ENCODE measurements around the gene BSND. TPM values are rescaled to one million over a fixed set of nuclear protein-coding genes. Genes with fewer than 3 reads are reported as not detected.

BSND gene
- total RNA-seq, 4 donors from 2014 or later = not detected

DNA sequence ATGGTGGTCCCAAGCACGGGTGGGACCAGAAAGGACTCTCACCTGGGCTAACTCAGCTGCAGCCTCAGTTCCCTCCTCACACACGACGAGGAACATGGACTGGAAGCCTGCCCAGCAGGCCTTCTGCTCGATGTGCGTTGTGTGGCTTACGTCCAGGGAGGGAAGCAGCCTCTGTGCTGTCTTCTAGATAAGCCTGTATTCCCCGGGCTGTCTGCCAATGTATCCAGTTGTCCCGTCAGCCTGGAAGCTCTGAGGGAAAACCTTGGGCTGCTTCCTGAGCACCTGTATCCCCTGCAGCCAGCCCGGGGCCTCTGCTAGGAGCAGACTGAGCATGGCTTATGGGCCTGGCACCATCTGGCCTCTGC lies 51.2 kb downstream of the BSND start:
- TF ChIP-seq POLR2A (IDR thresholded peaks at IDR 0.05) = no peak
- no peak for TF ChIP-seq CTCF (IDR thresholded peaks at IDR 0.05)
- intact Hi-C loops (cut with DNase I; ENCODE audit: low total_unique reads) = no loop called here
- 34 to 55% methylated on average over 6 to 8 of the region's 9 CpGs for WGBS, 2 donors
- DNase-seq (ENCODE audit: low spot score in 2 of 2) = no peak
- H3K4me3 ChIP-seq (ENCODE audit: low read depth, poor library complexity, severe bottlenecking) = no peak overlapping the region

- no peak for DNase-seq (ENCODE audit: low spot score in 2 of 2)
- 44 to 51% methylated on average over 9 of the region's 9 CpGs for WGBS, 2 donors
- intact Hi-C loops (cut with DNase I; ENCODE audit: low total_unique reads) = no loop called here
- H3K4me3 ChIP-seq (ENCODE audit: low read depth, poor library complexity, severe bottlenecking) = no peak overlapping the region
- no peak for TF ChIP-seq CTCF (IDR thresholded peaks at IDR 0.05)
- TF ChIP-seq POLR2A (IDR thresholded peaks at IDR 0.05) = no peak
Observed at GRCh38 chr1:55050283-55050682, 51.5 kb downstream of the BSND start.

- no peak overlapping the region for H3K4me3 ChIP-seq (ENCODE audit: low read depth, poor library complexity, severe bottlenecking)
- WGBS, 2 donors = 59 to 71% methylated on average over 5 of the region's 5 CpGs
- intact Hi-C loops (cut with DNase I; ENCODE audit: low total_unique reads) = no loop called here
- TF ChIP-seq POLR2A (IDR thresholded peaks at IDR 0.05) (no peak), CTCF (IDR thresholded peaks at IDR 0.05) (no peak)
- DNase-seq (ENCODE audit: low spot score in 2 of 2) = no peak
Observed at GRCh38 chr1:55051169-55051568, 52.4 kb downstream of the BSND start.

- no peak for DNase-seq (ENCODE audit: low spot score in 2 of 2)
- H3K4me3 ChIP-seq (ENCODE audit: low read depth, poor library complexity, severe bottlenecking) = no peak overlapping the region
- no peak for TF ChIP-seq POLR2A (IDR thresholded peaks at IDR 0.05)
- intact Hi-C loops (cut with DNase I; ENCODE audit: low total_unique reads) = no loop called here
- WGBS, 2 donors = 76 to 86% methylated on average over 9 of the region's 9 CpGs
Observed at GRCh38 chr1:55051621-55052020, 52.9 kb downstream of the BSND start.

DNA sequence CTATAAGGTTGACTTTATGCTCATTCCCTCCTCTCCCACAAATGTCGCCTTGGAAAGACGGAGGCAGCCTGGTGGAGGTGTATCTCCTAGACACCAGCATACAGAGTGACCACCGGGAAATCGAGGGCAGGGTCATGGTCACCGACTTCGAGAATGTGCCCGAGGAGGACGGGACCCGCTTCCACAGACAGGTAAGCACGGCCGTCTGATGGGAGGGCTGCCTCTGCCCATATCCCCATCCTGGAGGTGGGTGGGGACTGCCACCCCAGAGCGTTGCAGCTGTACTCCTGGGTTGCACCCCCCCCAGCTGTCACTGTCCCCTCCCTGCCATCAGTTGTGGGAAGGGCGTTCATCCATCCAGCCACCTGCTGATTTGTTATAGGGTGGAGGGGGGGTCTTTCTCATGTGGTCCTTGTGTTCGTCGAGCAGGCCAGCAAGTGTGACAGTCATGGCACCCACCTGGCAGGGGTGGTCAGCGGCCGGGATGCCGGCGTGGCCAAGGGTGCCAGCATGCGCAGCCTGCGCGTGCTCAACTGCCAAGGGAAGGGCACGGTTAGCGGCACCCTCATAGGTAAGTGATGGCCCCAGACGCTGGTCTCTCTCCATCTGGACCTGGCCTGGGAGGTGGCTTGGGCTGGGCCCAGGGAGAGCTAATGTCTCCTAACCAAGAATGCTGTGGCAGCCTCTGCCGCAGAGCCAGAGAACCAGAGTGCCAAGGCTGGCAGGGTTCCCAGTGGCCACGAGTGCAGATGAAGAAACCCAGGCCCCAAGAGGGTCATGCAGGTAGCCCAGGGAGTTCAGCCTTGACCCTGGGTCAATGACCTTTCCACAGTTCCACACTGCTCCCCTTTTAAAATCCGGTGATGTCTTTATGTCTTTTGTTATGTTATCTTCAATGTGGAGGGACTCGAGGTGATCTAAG lies 53.7 kb downstream of the BSND start:
- no peak for DNase-seq (ENCODE audit: low spot score in 2 of 2)
- intact Hi-C loops (cut with DNase I; ENCODE audit: low total_unique reads) = no loop called here
- no peak for TF ChIP-seq CTCF (IDR thresholded peaks at IDR 0.05)
- TF ChIP-seq POLR2A (IDR thresholded peaks at IDR 0.05) = no peak

DNA sequence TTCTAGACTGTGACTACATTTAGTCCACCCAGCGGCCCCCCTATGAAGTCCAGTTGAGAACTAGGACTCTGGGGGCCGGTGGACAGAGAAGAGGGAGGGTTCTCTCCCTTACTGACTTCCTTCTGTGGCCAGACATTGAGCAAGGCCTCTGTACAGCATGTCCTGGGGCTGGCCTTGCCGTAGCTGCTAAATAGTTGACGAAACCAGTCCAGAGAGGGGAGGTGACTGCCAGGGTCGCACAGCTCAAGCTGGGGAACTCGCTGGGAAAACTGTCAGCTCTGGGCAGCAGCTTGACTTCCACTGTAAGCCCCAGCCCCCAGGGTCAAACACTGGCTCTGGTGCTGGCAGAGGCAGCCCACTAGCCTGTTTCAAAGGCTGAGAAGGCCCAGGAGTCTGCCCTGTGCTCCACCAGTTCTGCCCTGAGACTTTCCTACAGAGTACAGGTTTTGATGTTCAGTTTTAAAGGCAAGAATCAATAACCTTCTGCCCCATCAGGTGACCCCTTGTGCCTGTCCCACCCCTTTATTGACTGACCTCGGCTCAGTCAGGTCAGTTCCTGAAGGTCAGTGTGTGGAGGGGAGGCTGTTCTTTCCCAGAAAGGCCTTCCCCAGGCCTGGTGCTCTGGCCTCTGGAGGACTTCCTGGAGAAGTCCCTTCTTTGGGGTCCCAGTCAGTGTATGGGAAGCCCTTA lies 54.7 kb downstream of the BSND start:
- peak in 1 of 2 donors; percentile 68 for DNase-seq (ENCODE audit: low spot score in 2 of 2)
- H3K4me3 ChIP-seq (ENCODE audit: low read depth, poor library complexity, severe bottlenecking) = no peak overlapping the region
- 79 to 83% methylated on average over 6 to 7 of the region's 7 CpGs for WGBS, 2 donors
- TF ChIP-seq CTCF (IDR thresholded peaks at IDR 0.05) (no peak), POLR2A (IDR thresholded peaks at IDR 0.05) (no peak)
- intact Hi-C loops (cut with DNase I; ENCODE audit: low total_unique reads) = no loop called here

More for the DNA sequence above, 53.7 kb downstream of the BSND start:
- WGBS, 2 donors = 89 to 90% methylated on average over 29 of the region's 29 CpGs
- H3K4me3 ChIP-seq (ENCODE audit: low read depth, poor library complexity, severe bottlenecking) = no peak overlapping the region
